ENCODE data around the gene MACF1. TPM values are rescaled to one million over a fixed set of nuclear protein-coding genes. Genes with fewer than 3 reads are reported as not detected.

MACF1 gene
- total RNA-seq, 1 donor from 2014 or later = 296 TPM

GRCh38 chr1:39387452-39387851, 183.0 kb downstream of the MACF1 start:
- TF ChIP-seq CTCF (conservative IDR thresholded peaks at IDR 0.05; ENCODE audit: low read depth, low read length) = peak; percentile 60
- no peak overlapping the region for H3K4me3 ChIP-seq (ENCODE audit: low read depth, low read length)
- no peak for DNase-seq (ENCODE audit: low read depth)

GRCh38 chr1:39391691-39392679, 187.5 kb downstream of the MACF1 start:
- TF ChIP-seq CTCF (conservative IDR thresholded peaks at IDR 0.05; ENCODE audit: low read depth, low read length) = no peak
- DNase-seq (ENCODE audit: low read depth) = no peak
- H3K4me3 ChIP-seq (ENCODE audit: low read depth, low read length) = no peak overlapping the region

- no peak for TF ChIP-seq CTCF (conservative IDR thresholded peaks at IDR 0.05; ENCODE audit: low read depth, low read length)
- DNase-seq (ENCODE audit: low read depth) = no peak
- H3K4me3 ChIP-seq (ENCODE audit: low read depth, low read length) = no peak overlapping the region
These were observed 188.5 kb downstream of the MACF1 start for GRCh38 chr1:39392851-39393573.

- TF ChIP-seq CTCF (conservative IDR thresholded peaks at IDR 0.05; ENCODE audit: low read depth, low read length) = no peak
- H3K4me3 ChIP-seq (ENCODE audit: low read depth, low read length) = no peak overlapping the region
- no peak for DNase-seq (ENCODE audit: low read depth)
These were observed 189.2 kb downstream of the MACF1 start for GRCh38 chr1:39393645-39394044.

GRCh38 chr1:39394059-39394458, 189.6 kb downstream of the MACF1 start:
- no peak for TF ChIP-seq CTCF (conservative IDR thresholded peaks at IDR 0.05; ENCODE audit: low read depth, low read length)
- DNase-seq (ENCODE audit: low read depth) = no peak
- H3K4me3 ChIP-seq (ENCODE audit: low read depth, low read length) = no peak overlapping the region

GRCh38 chr1:39394598-39394997, 190.1 kb downstream of the MACF1 start:
- H3K4me3 ChIP-seq (ENCODE audit: low read depth, low read length) = no peak overlapping the region
- TF ChIP-seq CTCF (conservative IDR thresholded peaks at IDR 0.05; ENCODE audit: low read depth, low read length) = no peak
- no peak for DNase-seq (ENCODE audit: low read depth)

All from epithelial cell of proximal tubule (primary cell).